K562 (cell line): Measurements from ENCODE around the gene HDGFL1. TPM values are rescaled to one million over a fixed set of nuclear protein-coding genes. Genes with fewer than 3 reads are reported as not detected.

ENCODE experiments used
- ATAC-seq: fragments of 200-7000 bp; cut with Tn5 transposase; 3 replicates; pipeline ENCODE4 v1.9.1; 2020; ENCODE audit warnings: moderate library complexity
- BruUV-seq: library from RNA; stranded (reverse); fragments of 400-500 nt; replicated peaks from 2 replicates; lab custom pipeline; 2021; lab: Mats Ljungman, UMichigan
- CTCF ChIA-PET: fragments of 300-600 bp; formaldehyde crosslinking; extraction: SDS; loops from one replicate; lab custom pipeline; 2021; ENCODE audit warnings: low intra/inter-chr PET ratio; lab: Yijun Ruan, JAX
- POLR2A ChIA-PET: fragments of 300-600, 350-650 bp; sonication (Branson Sonifier 250); formaldehyde crosslinking; extraction: SDS; loops from one replicate; lab custom pipeline; 2021; ENCODE audit warnings: antibody characterized with exemption, inconsistent platforms; lab: Yijun Ruan, JAX
- DNase-seq, 4 experiments: peaks; one replicate each; pipeline versions ENCODE4 v3.0.0 to v3.0.0-alpha.2; 2011 to 2018; ENCODE audit warnings: low spot score in 3 of 4, mixed read lengths in 3 of 4; ENCODE audit errors: extremely low read depth in 1 of 4
- FAIRE-seq: peaks from 2 replicates; lab custom pipeline; 2011; peaks lifted over from hg19 to GRCh38; lab: Jason Lieb, UNC
- H2AFZ ChIP-seq: 2 replicates; pipeline ENCODE4 v1.6.0; 2011; ENCODE audit warnings: low read depth, low read length, control low read depth, inconsistent platforms
- H3K27ac ChIP-seq: fragments of 200-600 bp; 3 replicates; pipeline ENCODE4 v1.8.0; 2011; ENCODE audit warnings: low read depth, mild to moderate bottlenecking, control low read depth, inconsistent platforms, low read length, moderate library complexity, mixed read lengths; ENCODE audit errors: extremely low read depth
- H3K27me3 ChIP-seq, 2 experiments: fragments of 300-600 bp in 1 of 2; 2 replicates in 1 of 2; 3 replicates in 1 of 2; pipeline versions ENCODE4 v1.6.0 to v1.8.0; 2011; ENCODE audit warnings: inconsistent platforms in 2 of 2, low read length in 2 of 2, mild to moderate bottlenecking in 1 of 2, mixed read lengths in 1 of 2, moderate library complexity in 1 of 2; ENCODE audit not compliant: control insufficient read depth in 2 of 2, insufficient read depth in 2 of 2
- H3K36me3 ChIP-seq: fragments of 300-600 bp; 3 replicates; pipeline ENCODE4 v1.8.0; 2011; ENCODE audit warnings: mild to moderate bottlenecking, low read length, inconsistent platforms; ENCODE audit not compliant: control insufficient read depth, insufficient read depth
- H3K4me1 ChIP-seq, 2 experiments: fragments of 200-600 bp in 1 of 2; replicated peaks in 1 of 2; 2 replicates in 1 of 2; 3 replicates in 1 of 2; pipeline versions ENCODE4 v1.5.1 to v1.8.0; 2011; ENCODE audit warnings: inconsistent platforms in 2 of 2, low read length in 2 of 2, mild to moderate bottlenecking in 1 of 2, mixed read lengths in 1 of 2, moderate library complexity in 1 of 2; ENCODE audit not compliant: control insufficient read depth in 2 of 2, insufficient read depth in 2 of 2
- H3K4me2 ChIP-seq: 2 replicates; pipeline ENCODE4 v1.6.1; 2011; ENCODE audit warnings: low read length, control low read depth, inconsistent platforms, mixed read lengths; ENCODE audit not compliant: insufficient read depth
- H3K4me3 ChIP-seq: fragments of 200-600 bp; sonication (generic), shearing (Covaris generic); 2 replicates; pipeline ENCODE4 v1.5.1; 2016; ENCODE audit warnings: control low read depth, inconsistent platforms
- H3K79me2 ChIP-seq: fragments of 200-600 bp; 3 replicates; pipeline ENCODE4 v1.8.0; 2011; ENCODE audit warnings: low read length, inconsistent platforms; ENCODE audit not compliant: control insufficient read depth, insufficient read depth
- H3K9ac ChIP-seq, 2 experiments: 2 replicates each; pipeline versions ENCODE4 v1.6.0 to v1.6.1; 2011; ENCODE audit warnings: low read depth in 2 of 2, low read length in 2 of 2, control low read depth in 1 of 2, inconsistent platforms in 1 of 2, mild to moderate bottlenecking in 1 of 2, mixed read lengths in 1 of 2; ENCODE audit not compliant: insufficient read depth in 1 of 2
- H3K9me1 ChIP-seq: one replicate; pipeline ENCODE4 v1.6.0; 2011; ENCODE audit warnings: inconsistent platforms, mild to moderate bottlenecking, low read length, moderate library complexity; ENCODE audit not compliant: control insufficient read depth, insufficient read depth
- H3K9me3 ChIP-seq: replicated peaks from 2 replicates; pipeline ENCODE4 v1.5.1; 2011; ENCODE audit warnings: low read depth, low read length, inconsistent platforms; ENCODE audit not compliant: control insufficient read depth, insufficient read depth
- H4K20me1 ChIP-seq: replicated peaks from 2 replicates; pipeline ENCODE4 v1.6.1; 2011; ENCODE audit warnings: low read length, inconsistent platforms, mixed read lengths; ENCODE audit not compliant: control insufficient read depth, insufficient read depth
- BACH1 ChIP-seq: fragments of 200-800 bp; sonication (Bioruptor generic); IDR thresholded peaks from 2 replicates; pipeline ENCODE4 v1.6.1; 2016; ENCODE audit warnings: missing genetic modification characterization, missing compliant biosample characterization
- CBX5 ChIP-seq: IDR thresholded peaks from 2 replicates; pipeline ENCODE4 v1.6.1; 2014; ENCODE audit warnings: low read depth, borderline replicate concordance
- EGR1 ChIP-seq: fragments of 450-650 bp; conservative IDR thresholded peaks from 2 replicates; pipeline ENCODE4 v1.6.1; 2017; ENCODE audit warnings: mild to moderate bottlenecking
- FOXK1 ChIP-seq: sonication (generic); formaldehyde crosslinking; IDR thresholded peaks from 2 replicates; pipeline ENCODE4 v1.8.0; 2022; ENCODE audit warnings: missing genetic modification reagents, mild to moderate bottlenecking, borderline replicate concordance
- HEY1 ChIP-seq: fragments of 250-450 bp; sonication (Bioruptor Pico); IDR thresholded peaks from 2 replicates; pipeline ENCODE4 v1.5.0; 2020; ENCODE audit warnings: mild to moderate bottlenecking, moderate library complexity, borderline replicate concordance
- MTA2 ChIP-seq: fragments of 450-650 bp; IDR thresholded peaks from 2 replicates; pipeline ENCODE4 v1.6.1; 2016; ENCODE audit warnings: low read depth
- NEUROD1 ChIP-seq: fragments of 150-350 bp; IDR thresholded peaks from 2 replicates; pipeline ENCODE4 v1.6.1; 2014; ENCODE audit warnings: borderline replicate concordance, low read length, low read depth; ENCODE audit not compliant: partially characterized antibody
- NFE2 ChIP-seq: IDR thresholded peaks from 2 replicates; pipeline ENCODE4 v1.6.1; 2014; ENCODE audit warnings: antibody characterized with exemption, low read depth
- NFIC ChIP-seq: fragments of 450-650 bp; IDR thresholded peaks from 2 replicates; pipeline ENCODE4 v1.6.1; 2017; ENCODE audit warnings: mild to moderate bottlenecking, inconsistent platforms
- SNRNP70 ChIP-seq: fragments of 200-400 bp; formaldehyde crosslinking; optimal IDR thresholded peaks from 2 replicates; pipeline ENCODE3; 2017; ENCODE audit warnings: low read depth, low read length
- TCF7L2 ChIP-seq: fragments of 150-350 bp; IDR thresholded peaks from 2 replicates; pipeline ENCODE4 v1.6.1; 2016; ENCODE audit warnings: low read depth, mild to moderate bottlenecking, low read length, moderate library complexity
- ZNF140 ChIP-seq: fragments of 250-450 bp; sonication (Bioruptor Pico); IDR thresholded peaks from 2 replicates; pipeline ENCODE4 v1.8.0; 2021; ENCODE audit warnings: moderate library complexity, mild to moderate bottlenecking, inconsistent platforms
- in situ Hi-C: fragments of 300-500 bp; cut with MboI; formaldehyde crosslinking; loops from 4 replicates; pipeline ENCODE4 v1.15.0; 2018; ENCODE audit warnings: inconsistent platforms, mixed read lengths
- intact Hi-C: fragments of 100-400 bp; cut with micrococcal nuclease; formaldehyde crosslinking; loops from 2 replicates; pipeline ENCODE4 v1.14.2; 2022
- polyA plus RNA-seq, 8 experiments: library from polyadenylated mRNA; depleted of rRNA in 4 of 8; stranded (reverse) in 5 of 8; unstranded in 3 of 8; fragments of >200 nt; fragmentation: Nextera tagmentation in 2 of 8; fragmentation: Illumina TruSeq in 1 of 8; extraction: Ambion mirVana in 2 of 8; extraction: Trizol in 1 of 8; gene quantifications; 2 replicates each; pipeline versions ENCODE4 v1.2.1 to v1.2.3, GENCODE V29; 2011 to 2014; ENCODE audit warnings: inconsistent platforms in 1 of 8, missing spikeins in 1 of 8
- total RNA-seq, 7 experiments: library from RNA; depleted of rRNA in 6 of 7; stranded (reverse); fragments of >200 nt in 6 of 7; fragmentation: Illumina TruSeq in 2 of 7; extraction: Trizol in 2 of 7; gene quantifications; 2 replicates each; pipeline versions ENCODE4 v1.2.1 to v1.2.3, GENCODE V29; 2011 to 2021; ENCODE audit warnings: low replicate concordance in 1 of 7
- TF ChIP-seq, protein P1 (sequence below): sonication (generic); formaldehyde crosslinking; IDR thresholded peaks from 2 replicates; pipeline ENCODE4 v1.8.1; 2023; ENCODE audit warnings: mild to moderate bottlenecking, missing genetic modification reagents
- TF ChIP-seq, protein P2 (sequence below): IDR thresholded peaks from 3 replicates; pipeline ENCODE4 v1.6.1; 2011; ENCODE audit warnings: borderline replicate concordance, mild to moderate bottlenecking, moderate library complexity; ENCODE audit not compliant: insufficient read length; ENCODE audit errors: extremely low read depth
- TF ChIP-seq, protein P3 (sequence below): fragments of 200-800 bp; sonication (Bioruptor generic); IDR thresholded peaks from 2 replicates; pipeline ENCODE4 v1.6.1; 2017; ENCODE audit warnings: missing genetic modification characterization, missing compliant biosample characterization

The HDGFL1 gene
- total and polyA plus RNA-seq, 9 of the 15 experiments (the other 6 are each of a cell fraction or from before 2014, with no cell fraction given) = 0.04 to 0.64 (median 0.28) TPM

DNA sequence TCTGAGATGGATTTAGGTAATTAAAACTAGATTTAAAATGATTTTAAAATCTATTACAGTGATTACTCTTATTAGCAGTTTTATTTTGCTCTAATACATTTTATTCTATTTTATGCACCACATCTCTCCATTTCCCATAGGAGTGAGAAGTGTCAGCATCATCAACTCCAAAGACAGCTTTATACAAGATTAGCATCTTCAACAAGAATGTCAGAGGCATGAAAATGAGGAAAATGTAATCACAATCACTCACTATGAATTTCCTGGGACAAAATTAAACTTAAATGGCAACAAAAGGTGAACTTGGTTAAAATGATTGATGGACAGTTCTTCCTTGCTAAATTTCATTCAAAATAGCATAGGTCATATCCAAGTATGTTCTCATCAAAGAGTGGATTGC is 19.8 kb downstream of the HDGFL1 start:
- in situ Hi-C loops = no loop called here
- TF ChIP-seq, protein P1, sequence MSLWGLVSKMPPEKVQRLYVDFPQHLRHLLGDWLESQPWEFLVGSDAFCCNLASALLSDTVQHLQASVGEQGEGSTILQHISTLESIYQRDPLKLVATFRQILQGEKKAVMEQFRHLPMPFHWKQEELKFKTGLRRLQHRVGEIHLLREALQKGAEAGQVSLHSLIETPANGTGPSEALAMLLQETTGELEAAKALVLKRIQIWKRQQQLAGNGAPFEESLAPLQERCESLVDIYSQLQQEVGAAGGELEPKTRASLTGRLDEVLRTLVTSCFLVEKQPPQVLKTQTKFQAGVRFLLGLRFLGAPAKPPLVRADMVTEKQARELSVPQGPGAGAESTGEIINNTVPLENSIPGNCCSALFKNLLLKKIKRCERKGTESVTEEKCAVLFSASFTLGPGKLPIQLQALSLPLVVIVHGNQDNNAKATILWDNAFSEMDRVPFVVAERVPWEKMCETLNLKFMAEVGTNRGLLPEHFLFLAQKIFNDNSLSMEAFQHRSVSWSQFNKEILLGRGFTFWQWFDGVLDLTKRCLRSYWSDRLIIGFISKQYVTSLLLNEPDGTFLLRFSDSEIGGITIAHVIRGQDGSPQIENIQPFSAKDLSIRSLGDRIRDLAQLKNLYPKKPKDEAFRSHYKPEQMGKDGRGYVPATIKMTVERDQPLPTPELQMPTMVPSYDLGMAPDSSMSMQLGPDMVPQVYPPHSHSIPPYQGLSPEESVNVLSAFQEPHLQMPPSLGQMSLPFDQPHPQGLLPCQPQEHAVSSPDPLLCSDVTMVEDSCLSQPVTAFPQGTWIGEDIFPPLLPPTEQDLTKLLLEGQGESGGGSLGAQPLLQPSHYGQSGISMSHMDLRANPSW = no peak
- TF ChIP-seq, protein P2, sequence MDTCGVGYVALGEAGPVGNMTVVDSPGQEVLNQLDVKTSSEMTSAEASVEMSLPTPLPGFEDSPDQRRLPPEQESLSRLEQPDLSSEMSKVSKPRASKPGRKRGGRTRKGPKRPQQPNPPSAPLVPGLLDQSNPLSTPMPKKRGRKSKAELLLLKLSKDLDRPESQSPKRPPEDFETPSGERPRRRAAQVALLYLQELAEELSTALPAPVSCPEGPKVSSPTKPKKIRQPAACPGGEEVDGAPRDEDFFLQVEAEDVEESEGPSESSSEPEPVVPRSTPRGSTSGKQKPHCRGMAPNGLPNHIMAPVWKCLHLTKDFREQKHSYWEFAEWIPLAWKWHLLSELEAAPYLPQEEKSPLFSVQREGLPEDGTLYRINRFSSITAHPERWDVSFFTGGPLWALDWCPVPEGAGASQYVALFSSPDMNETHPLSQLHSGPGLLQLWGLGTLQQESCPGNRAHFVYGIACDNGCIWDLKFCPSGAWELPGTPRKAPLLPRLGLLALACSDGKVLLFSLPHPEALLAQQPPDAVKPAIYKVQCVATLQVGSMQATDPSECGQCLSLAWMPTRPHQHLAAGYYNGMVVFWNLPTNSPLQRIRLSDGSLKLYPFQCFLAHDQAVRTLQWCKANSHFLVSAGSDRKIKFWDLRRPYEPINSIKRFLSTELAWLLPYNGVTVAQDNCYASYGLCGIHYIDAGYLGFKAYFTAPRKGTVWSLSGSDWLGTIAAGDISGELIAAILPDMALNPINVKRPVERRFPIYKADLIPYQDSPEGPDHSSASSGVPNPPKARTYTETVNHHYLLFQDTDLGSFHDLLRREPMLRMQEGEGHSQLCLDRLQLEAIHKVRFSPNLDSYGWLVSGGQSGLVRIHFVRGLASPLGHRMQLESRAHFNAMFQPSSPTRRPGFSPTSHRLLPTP = no peak
- no peak for TF ChIP-seq ZNF140
- no peak for TF ChIP-seq NFE2
- no peak for TF ChIP-seq TCF7L2
- TF ChIP-seq, protein P3, sequence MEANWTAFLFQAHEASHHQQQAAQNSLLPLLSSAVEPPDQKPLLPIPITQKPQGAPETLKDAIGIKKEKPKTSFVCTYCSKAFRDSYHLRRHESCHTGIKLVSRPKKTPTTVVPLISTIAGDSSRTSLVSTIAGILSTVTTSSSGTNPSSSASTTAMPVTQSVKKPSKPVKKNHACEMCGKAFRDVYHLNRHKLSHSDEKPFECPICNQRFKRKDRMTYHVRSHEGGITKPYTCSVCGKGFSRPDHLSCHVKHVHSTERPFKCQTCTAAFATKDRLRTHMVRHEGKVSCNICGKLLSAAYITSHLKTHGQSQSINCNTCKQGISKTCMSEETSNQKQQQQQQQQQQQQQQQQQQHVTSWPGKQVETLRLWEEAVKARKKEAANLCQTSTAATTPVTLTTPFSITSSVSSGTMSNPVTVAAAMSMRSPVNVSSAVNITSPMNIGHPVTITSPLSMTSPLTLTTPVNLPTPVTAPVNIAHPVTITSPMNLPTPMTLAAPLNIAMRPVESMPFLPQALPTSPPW = no peak
- no peak for TF ChIP-seq NFIC
- no peak for TF ChIP-seq EGR1
- no peak for TF ChIP-seq MTA2
- TF ChIP-seq HEY1 (CRISPR knock-in tag) = no peak
- no peak for TF ChIP-seq FOXK1
- TF ChIP-seq BACH1 (tag) = no peak
- no peak for TF ChIP-seq CBX5
- TF ChIP-seq SNRNP70 = no peak
- no peak for TF ChIP-seq NEUROD1

More for the DNA sequence above, 19.8 kb downstream of the HDGFL1 start:
- H3K9me3 ChIP-seq = no peaks in the 10 kb centered on the region; the same call in 1 of the 2 replicates
- CTCF ChIA-PET = no interaction called here
- no peaks in the 10 kb centered on the region for H3K4me1 ChIP-seq
- no peaks in the 10 kb centered on the region for H3K36me3 ChIP-seq
- H3K27ac ChIP-seq = no peak overlapping the region
- H3K79me2 ChIP-seq = no peaks in the 10 kb centered on the region
- intact Hi-C loops = no loop called here
- no peak overlapping the region for H3K9ac ChIP-seq
- DNase-seq (no peak), ATAC-seq (no peak), FAIRE-seq (no peak)
- H2AFZ ChIP-seq = no peak overlapping the region
- H4K20me1 ChIP-seq = no peaks in the 10 kb centered on the region
- H3K4me3 ChIP-seq = no peak overlapping the region
- BruUV-seq = no TSS peak
- no peak overlapping the region for H3K4me2 ChIP-seq
- H3K27me3 ChIP-seq = no peaks in the 10 kb centered on the region
- POLR2A ChIA-PET = interaction anchor here (1.5 kb wide), 1 partner anchor 24 kb away, joined by 4 read pairs; no protein-coding TSS in a partner anchor
- no peaks in the 10 kb centered on the region for H3K9me1 ChIP-seq
